Left renal cortex interstitium (tissue), 4 donors: ENCODE data around the gene TIMM23. TPM values are rescaled to one million over a fixed set of nuclear protein-coding genes. Genes with fewer than 3 reads are reported as not detected.

Experiments used
- DNase-seq, 4 donors: peaks; one replicate each; pipeline ENCODE4 v3.0.0-alpha.2; 2013; ENCODE audit warnings: low read depth in 4 of 4, low spot score in 2 of 4, missing footprints in 1 of 4
- polyA plus RNA-seq, 4 donors: library from polyadenylated mRNA; unstranded; fragments of 120-200 nt; gene quantifications; one replicate each; pipeline ENCODE4 v1.2.1, GENCODE V29; 2013; ENCODE audit not compliant: insufficient read length in 4 of 4

The TIMM23 gene
- polyA plus RNA-seq, 4 donors, result 58.0 to 70.1 (median 63.8) TPM

DNA sequence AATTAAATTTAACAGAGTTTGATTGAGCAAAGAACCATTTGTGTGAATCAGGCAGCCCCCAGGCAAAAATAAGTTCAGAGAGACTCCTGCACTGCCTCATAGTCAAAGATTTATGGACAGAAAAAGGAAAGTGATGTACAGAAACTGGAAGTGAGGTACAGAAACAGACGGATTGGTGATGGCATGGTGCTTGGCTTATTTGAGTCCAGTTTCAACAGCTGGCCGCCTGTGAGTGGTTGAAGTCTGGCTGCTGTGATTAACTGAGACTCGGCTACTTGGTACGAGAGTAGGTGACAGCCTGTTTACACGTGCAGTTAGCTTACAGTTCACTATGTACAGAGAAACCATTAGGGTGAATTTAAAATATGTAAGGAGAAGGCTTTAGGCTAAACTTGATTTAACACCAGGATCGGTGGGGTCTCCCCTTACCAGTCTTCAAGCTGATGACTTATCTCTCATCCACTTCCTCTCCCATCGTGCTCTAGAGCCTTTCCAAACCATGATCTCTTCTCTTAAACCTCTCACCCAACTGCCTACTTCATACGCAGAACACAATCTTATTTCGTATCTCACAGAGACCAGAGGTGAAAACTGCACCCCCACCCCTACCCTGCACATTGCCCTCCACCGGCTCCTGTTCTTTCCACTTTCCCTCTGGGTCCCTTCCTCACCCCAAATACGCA is 78.8 kb downstream of the TIMM23 start:
- no peak for DNase-seq

DNA sequence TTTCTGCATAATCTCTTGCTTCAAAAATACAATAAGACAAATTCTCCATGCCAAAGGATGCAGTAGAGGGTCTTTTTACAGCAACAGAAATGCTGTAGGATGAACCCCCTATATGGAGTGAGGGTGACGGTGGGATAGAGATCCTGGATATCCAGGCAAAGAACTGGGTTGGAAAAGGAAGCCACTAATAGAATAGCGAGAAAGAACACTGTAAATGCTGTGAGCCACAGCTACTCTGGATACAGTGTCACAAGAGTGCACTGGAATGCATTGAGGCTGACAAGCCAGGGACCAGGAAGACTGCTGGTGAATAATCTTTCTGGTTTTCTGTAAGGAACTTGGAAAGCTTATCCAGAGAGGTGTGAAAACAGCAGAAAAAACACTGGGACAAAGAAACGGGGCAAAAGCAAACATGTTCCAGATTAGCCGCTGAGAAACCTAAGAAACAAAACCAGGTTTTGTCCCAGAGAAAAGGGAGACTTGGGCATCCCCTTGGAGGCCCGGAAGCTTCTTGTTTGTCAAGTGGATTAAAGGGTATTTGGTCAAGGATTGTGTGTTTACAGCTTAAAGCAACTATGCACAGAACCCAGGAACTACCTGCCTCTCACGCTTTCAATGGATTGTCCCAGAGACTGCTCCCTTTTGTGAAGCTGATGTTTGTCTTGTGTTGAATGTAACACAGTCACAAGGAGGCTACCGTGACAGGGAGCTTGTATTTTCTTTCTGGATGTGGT is 79.9 kb downstream of the TIMM23 start:
- DNase-seq, result no peak

DNA sequence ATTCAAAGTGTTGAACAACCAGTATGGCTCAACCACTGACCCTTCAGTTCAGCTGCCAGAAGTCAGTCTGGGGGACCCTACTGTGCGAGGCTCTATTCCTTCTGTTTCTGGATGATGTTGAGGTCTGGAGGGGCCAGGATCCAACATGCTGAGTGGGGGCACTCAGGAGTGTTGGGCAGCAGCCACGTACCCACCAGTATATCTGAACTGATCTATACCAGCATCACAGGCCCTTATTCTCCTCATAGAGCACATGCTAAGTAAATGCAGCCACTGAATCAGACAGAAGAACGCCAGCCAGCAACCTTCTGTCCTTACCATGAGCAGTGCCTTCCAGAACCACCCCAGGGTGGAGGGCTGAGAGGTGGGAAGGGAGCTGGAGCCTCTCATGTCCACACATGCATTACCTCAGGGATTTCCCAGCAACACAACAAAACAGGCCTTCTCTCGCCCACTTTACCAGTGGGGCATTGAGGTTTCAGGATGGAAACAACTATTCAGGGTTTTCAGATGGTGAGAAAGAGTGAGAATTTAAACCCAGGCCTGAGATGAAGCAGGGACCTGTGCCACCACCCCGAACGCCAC is 80.6 kb downstream of the TIMM23 start:
- no peak for DNase-seq

Other genes starting within 250 kb of the TIMM23 start
- gene WASHC2C, start 245.2 kb upstream of the TIMM23 start, polyA plus RNA-seq, result 10 to 100 TPM; 44.4 to 73.1 (median 61.3) TPM
- gene AGAP4, start 125.0 kb upstream of the TIMM23 start, polyA plus RNA-seq, result 10 to 100 TPM; 16.6 to 67.8 (median 38.4) TPM
- 100 to 1,000 TPM; 178 to 241 (median 201) TPM for gene NCOA4, start 58.1 kb downstream of the TIMM23 start, polyA plus RNA-seq
- gene MSMB, start 73.8 kb downstream of the TIMM23 start, polyA plus RNA-seq, result not detected